ENCODE data around the gene KRR1. TPM values are rescaled to one million over a fixed set of nuclear protein-coding genes. Genes with fewer than 3 reads are reported as not detected.

The KRR1 gene
- total RNA-seq, 1 experiment from 2014 or later: 192 TPM

- Histone ChIP-seq H3K4me1 (ENCODE audit: control insufficient read depth in 1 of 2, insufficient read depth in 2 of 2, low read length in 2 of 2) (peaks cover 6 to 21% of the 10 kb centered on the region in 2 experiments), H3K9me2 (ENCODE audit: insufficient read depth) (no peaks in the 10 kb centered on the region), H3K79me2 (ENCODE audit: insufficient read depth, low read length) (no peaks in the 10 kb centered on the region), H3K27me3 (ENCODE audit: insufficient read depth, low read length) (no peaks in the 10 kb centered on the region), H3K4me3 (replicated peaks in 1 of 2; ENCODE audit: low read depth in 1 of 2, low read length in 2 of 2) (no peak overlapping the region), H2AFZ (ENCODE audit: low read depth, low read length, poor library complexity, severe bottlenecking) (no peak overlapping the region), H3K9me3 (ENCODE audit: control insufficient read depth in 1 of 2, insufficient read depth in 1 of 2, low read depth in 1 of 2, low read length in 2 of 2) (no peaks in the 10 kb centered on the region), H3K4me2 (ENCODE audit: low read length) (no peak overlapping the region), H3K9ac (ENCODE audit: low read length) (no peak overlapping the region), H3K36me3 (ENCODE audit: control insufficient read depth in 1 of 2, insufficient read depth in 2 of 2, low read length in 2 of 2) (no peaks in the 10 kb centered on the region), H3K27ac (ENCODE audit: low read depth, low read length) (no peak overlapping the region), H4K20me1 (ENCODE audit: insufficient read depth) (no peaks in the 10 kb centered on the region)
- intact Hi-C loops (cut with micrococcal nuclease): no loop called here
- no TSS peak for BruUV-seq (replicated peaks)
- ChIA-PET POLR2A (no interaction called here), RAD21 (ENCODE audit: low non-redundant PET in 1 of 2, low total read pairs in 2 of 2, uncharacterized antibody in 2 of 2, unreplicated experiment in 2 of 2) (no interaction called here), CTCF (interaction anchor here (1.0 to 1.7 kb wide), 2 partner anchors 76 to 92 kb away, joined by 3 to 7 read pairs; partner anchors contain the start of gene GLIPR1L2)
- DNase-seq (ENCODE audit: low read depth, low spot score): no peak
- no peak for ATAC-seq
- TF ChIP-seq ZBTB33 (IDR thresholded peaks at IDR 0.05; ENCODE audit: extremely low read depth, insufficient replicate concordance, low read length): no peak
- no peak for TF ChIP-seq ZNF274 (IDR thresholded peaks at IDR 0.05; ENCODE audit: low read depth, low read length)
- no peak for TF ChIP-seq EZH2 (IDR thresholded peaks at IDR 0.05)
- TF ChIP-seq FOSL1 (IDR thresholded peaks at IDR 0.05; ENCODE audit: low read depth): no peak
Observed at GRCh38 chr12:75483431-75483830, 28.0 kb downstream of the KRR1 start.

- Histone ChIP-seq H3K4me3 (replicated peaks in 1 of 2; ENCODE audit: low read depth in 1 of 2, low read length in 2 of 2) (no peak overlapping the region), H3K27ac (ENCODE audit: low read depth, low read length) (no peak overlapping the region), H3K9me3 (ENCODE audit: control insufficient read depth in 1 of 2, insufficient read depth in 1 of 2, low read depth in 1 of 2, low read length in 2 of 2) (no peaks in the 10 kb centered on the region), H3K79me2 (ENCODE audit: insufficient read depth, low read length) (no peaks in the 10 kb centered on the region), H3K4me1 (ENCODE audit: control insufficient read depth in 1 of 2, insufficient read depth in 2 of 2, low read length in 2 of 2) (peaks cover 6 to 21% of the 10 kb centered on the region in 2 experiments), H3K9ac (ENCODE audit: low read length) (no peak overlapping the region), H2AFZ (ENCODE audit: low read depth, low read length, poor library complexity, severe bottlenecking) (no peak overlapping the region), H3K36me3 (ENCODE audit: control insufficient read depth in 1 of 2, insufficient read depth in 2 of 2, low read length in 2 of 2) (no peaks in the 10 kb centered on the region), H4K20me1 (ENCODE audit: insufficient read depth) (no peaks in the 10 kb centered on the region), H3K9me2 (ENCODE audit: insufficient read depth) (no peaks in the 10 kb centered on the region), H3K27me3 (ENCODE audit: insufficient read depth, low read length) (no peaks in the 10 kb centered on the region), H3K4me2 (ENCODE audit: low read length) (no peak overlapping the region)
- no TSS peak for BruUV-seq (replicated peaks)
- RAD21 ChIA-PET (ENCODE audit: low non-redundant PET in 1 of 2, low total read pairs in 2 of 2, uncharacterized antibody in 2 of 2, unreplicated experiment in 2 of 2): no interaction called here
- no peak for DNase-seq (ENCODE audit: low read depth, low spot score)
- intact Hi-C loops (cut with micrococcal nuclease): no loop called here
- no peak for TF ChIP-seq RAD21 (IDR thresholded peaks at IDR 0.05; ENCODE audit: low read depth)
- no peak for TF ChIP-seq EZH2phosphoT487 (IDR thresholded peaks at IDR 0.05; ENCODE audit: borderline replicate concordance)
- no peak for TF ChIP-seq CBX3 (IDR thresholded peaks at IDR 0.05; ENCODE audit: low read depth)
- no peak for TF ChIP-seq CEBPB (IDR thresholded peaks at IDR 0.05; ENCODE audit: low read depth)
- TF ChIP-seq ZFX (IDR thresholded peaks at IDR 0.05): no peak
- TF ChIP-seq ZNF274 (IDR thresholded peaks at IDR 0.05; ENCODE audit: low read depth, low read length): no peak
- TF ChIP-seq TCF7L2 (IDR thresholded peaks at IDR 0.05; ENCODE audit: borderline replicate concordance, extremely low read depth, insufficient read depth, insufficient read length): no peak
- no peak for TF ChIP-seq SRF (IDR thresholded peaks at IDR 0.05; ENCODE audit: low read depth)
- no peak for TF ChIP-seq ZBTB33 (IDR thresholded peaks at IDR 0.05; ENCODE audit: extremely low read depth, insufficient replicate concordance, low read length)
- TF ChIP-seq REST (IDR thresholded peaks at IDR 0.05; ENCODE audit: low read depth): no peak
- no peak for ATAC-seq
- CTCF ChIA-PET: interaction anchor here (1.0 to 1.7 kb wide), 2 partner anchors 75 to 92 kb away, joined by 3 to 7 read pairs; partner anchors contain the start of gene GLIPR1L2
- POLR2A ChIA-PET: no interaction called here
Observed at GRCh38 chr12:75482646-75483045, 28.8 kb downstream of the KRR1 start.

Data from HCT116 (cell line).